H1 (cell line): ENCODE results near the gene PALD1. TPM values are rescaled to one million over a fixed set of nuclear protein-coding genes. Genes with fewer than 3 reads are reported as not detected.

Experiments used
- CTCF ChIA-PET: fragments of 300-600 bp; sonication (Branson Sonifier 250); formaldehyde crosslinking; loops from one replicate; lab custom pipeline; 2021; ENCODE audit not compliant: partially characterized antibody; lab: Charles Lee
- POLR2A ChIA-PET: fragments of 300-600 bp; sonication (Branson Sonifier 250); formaldehyde crosslinking; loops from one replicate; lab custom pipeline; 2021; ENCODE audit warnings: inconsistent platforms; ENCODE audit not compliant: partially characterized antibody; lab: Charles Lee
- DNase-seq, 2 experiments: peaks; one replicate each; pipeline versions ENCODE4 v3.0.0 to v3.0.0-alpha.2; 2010 to 2022; ENCODE audit warnings: low spot score in 2 of 2, low read depth in 1 of 2, mixed read lengths in 1 of 2
- FAIRE-seq: peaks from 2 replicates; lab custom pipeline; 2011; peaks lifted over from hg19 to GRCh38; lab: Jason Lieb, UNC
- H2AFZ ChIP-seq: 2 replicates; pipeline ENCODE4 v1.8.1; 2012; ENCODE audit warnings: low read length, inconsistent platforms
- H2AK5ac ChIP-seq: 2 replicates; pipeline ENCODE4 v1.6.1; 2013; ENCODE audit warnings: low read depth, low read length
- H2BK120ac ChIP-seq: replicated peaks from 2 replicates; pipeline ENCODE3; 2013; ENCODE audit warnings: low read depth, low read length, inconsistent platforms
- H2BK12ac ChIP-seq: 2 replicates; pipeline ENCODE4 v1.6.1; 2013; ENCODE audit warnings: low read depth, low read length
- H2BK15ac ChIP-seq: 2 replicates; pipeline ENCODE4 v1.6.1; 2013; ENCODE audit warnings: low read length
- H2BK20ac ChIP-seq: 2 replicates; pipeline ENCODE4 v1.6.1; 2013; ENCODE audit warnings: low read length
- H2BK5ac ChIP-seq: 2 replicates; pipeline ENCODE4 v1.6.1; 2013; ENCODE audit warnings: low read depth, low read length
- H3K14ac ChIP-seq: 2 replicates; pipeline ENCODE4 v1.6.1; 2013; ENCODE audit warnings: inconsistent platforms; ENCODE audit not compliant: insufficient read length
- H3K18ac ChIP-seq: 2 replicates; pipeline ENCODE4 v1.6.1; 2013; ENCODE audit warnings: low read length; ENCODE audit errors: extremely low read depth
- H3K23ac ChIP-seq: 2 replicates; pipeline ENCODE4 v1.6.1; 2013; ENCODE audit warnings: inconsistent platforms; ENCODE audit not compliant: insufficient read length
- H3K23me2 ChIP-seq: 2 replicates; pipeline ENCODE4 v1.6.1; 2013; ENCODE audit warnings: low read depth, low read length
- H3K27ac ChIP-seq: 2 replicates; pipeline ENCODE4 v1.6.1; 2011; ENCODE audit warnings: low read depth, low read length, inconsistent platforms
- H3K27me3 ChIP-seq, 4 experiments: replicated peaks in 1 of 4; 1 replicate in 1 of 4; 2 replicates in 3 of 4; pipeline versions ENCODE4 v1.6.1 to v1.8.1; 2011 to 2013; ENCODE audit warnings: low read length in 3 of 4, mild to moderate bottlenecking in 3 of 4, inconsistent platforms in 2 of 4, mixed read lengths in 2 of 4, moderate library complexity in 1 of 4; ENCODE audit not compliant: control insufficient read depth in 3 of 4, insufficient read depth in 3 of 4; ENCODE audit errors: extremely low read depth in 1 of 4
- H3K36me3 ChIP-seq, 4 experiments: 2 replicates each; pipeline versions ENCODE4 v1.6.1 to v1.8.1; 2011 to 2013; ENCODE audit warnings: mild to moderate bottlenecking in 4 of 4, low read length in 3 of 4, moderate library complexity in 2 of 4, control low read depth in 1 of 4, inconsistent platforms in 1 of 4; ENCODE audit not compliant: insufficient read depth in 4 of 4, control insufficient read depth in 2 of 4
- H3K4ac ChIP-seq: replicated peaks from 2 replicates; pipeline ENCODE3; 2013; ENCODE audit warnings: low read length, low read depth, mixed read lengths, inconsistent platforms; ENCODE audit not compliant: insufficient read length
- H3K4me1 ChIP-seq, 4 experiments: replicated peaks in 1 of 4; 1 replicate in 1 of 4; 2 replicates in 3 of 4; pipeline versions ENCODE4 v1.6.1 to v1.8.1; 2011 to 2013; ENCODE audit warnings: low read length in 3 of 4, inconsistent platforms in 2 of 4, mixed read lengths in 1 of 4; ENCODE audit not compliant: insufficient read depth in 4 of 4, control insufficient read depth in 3 of 4
- H3K4me2 ChIP-seq, 2 experiments: 2 replicates each; pipeline versions ENCODE4 v1.6.1 to v1.8.1; 2011 to 2013; ENCODE audit warnings: low read depth in 2 of 2, low read length in 2 of 2, control low read depth in 1 of 2, inconsistent platforms in 1 of 2, mild to moderate bottlenecking in 1 of 2; ENCODE audit not compliant: insufficient read depth in 1 of 2
- H3K4me3 ChIP-seq, 4 experiments: fragments of 200-600, 300-600 bp in 1 of 4; sonication (generic), shearing (Covaris generic), sonication (Bioruptor Twin) in 1 of 4; 2 replicates each; pipeline versions ENCODE4 v1.5.1 to v1.8.1; 2011 to 2016; ENCODE audit warnings: low read length in 4 of 4, low read depth in 3 of 4, control low read depth in 2 of 4, inconsistent platforms in 2 of 4, mild to moderate bottlenecking in 2 of 4, mixed read lengths in 1 of 4, moderate library complexity in 1 of 4; ENCODE audit not compliant: insufficient read depth in 2 of 4; ENCODE audit errors: extremely low read depth in 1 of 4
- H3K56ac ChIP-seq: replicated peaks from 2 replicates; pipeline ENCODE3; 2013; ENCODE audit warnings: low read depth, mild to moderate bottlenecking, mixed read lengths, low read length, inconsistent platforms; ENCODE audit not compliant: insufficient read length
- H3K79me1 ChIP-seq: 2 replicates; pipeline ENCODE4 v1.6.1; 2013; ENCODE audit warnings: low read depth, low read length, control low read depth
- H3K79me2 ChIP-seq, 2 experiments: 2 replicates each; pipeline versions ENCODE4 v1.6.1 to v1.8.1; 2012 to 2013; ENCODE audit warnings: low read length in 2 of 2, mild to moderate bottlenecking in 2 of 2, inconsistent platforms in 1 of 2; ENCODE audit not compliant: insufficient read depth in 2 of 2, control insufficient read depth in 1 of 2
- H3K9ac ChIP-seq, 4 experiments: replicated peaks in 1 of 4; 1 replicate in 1 of 4; 2 replicates in 3 of 4; pipeline versions ENCODE4 v1.6.1 to v1.8.1; 2011 to 2013; ENCODE audit warnings: low read depth in 3 of 4, low read length in 3 of 4, control low read depth in 2 of 4, mild to moderate bottlenecking in 2 of 4, moderate library complexity in 2 of 4, inconsistent platforms in 1 of 4; ENCODE audit errors: extremely low read depth in 1 of 4
- H3K9me3 ChIP-seq, 2 experiments: 2 replicates each; pipeline versions ENCODE4 v1.6.1 to v1.8.1; 2012 to 2013; ENCODE audit warnings: mild to moderate bottlenecking in 2 of 2, moderate library complexity in 2 of 2, control low read depth in 1 of 2, inconsistent platforms in 1 of 2, low read depth in 1 of 2, low read length in 1 of 2, mixed read lengths in 1 of 2; ENCODE audit not compliant: insufficient read depth in 2 of 2
- H4K20me1 ChIP-seq, 2 experiments: replicated peaks in 1 of 2; 2 replicates each; pipeline versions ENCODE3 to v1.8.1; 2011 to 2013; ENCODE audit warnings: inconsistent platforms in 2 of 2, low read length in 2 of 2, mild to moderate bottlenecking in 1 of 2; ENCODE audit not compliant: insufficient read depth in 2 of 2, control insufficient read depth in 1 of 2
- H4K5ac ChIP-seq: 2 replicates; pipeline ENCODE4 v1.6.1; 2013; ENCODE audit warnings: low read length, low read depth, mixed read lengths, inconsistent platforms; ENCODE audit not compliant: insufficient read length
- H4K8ac ChIP-seq: 2 replicates; pipeline ENCODE4 v1.8.0; 2013; ENCODE audit warnings: mild to moderate bottlenecking, moderate library complexity, low read length, inconsistent platforms; ENCODE audit not compliant: insufficient read depth; ENCODE audit errors: extremely low read depth
- H4K91ac ChIP-seq: replicated peaks from 2 replicates; pipeline ENCODE3; 2013; ENCODE audit warnings: low read length, mixed read lengths, inconsistent platforms; ENCODE audit not compliant: insufficient read length
- PHF8 ChIP-seq: fragments of 200-600 bp; sonication (generic); conservative IDR thresholded peaks from 2 replicates; pipeline ENCODE4 v1.7.1; 2012; ENCODE audit warnings: low read depth, mild to moderate bottlenecking, inconsistent platforms, low read length, moderate library complexity
- SIN3A ChIP-seq, 2 experiments: IDR thresholded peaks in 1 of 2; conservative IDR thresholded peaks in 1 of 2; 2 replicates each; pipeline ENCODE4 v1.6.1; 2011 to 2012; ENCODE audit warnings: low read length in 2 of 2, improper control_type of control experiment in 1 of 2, low read depth in 1 of 2, mild to moderate bottlenecking in 1 of 2
- USF2 ChIP-seq: IDR thresholded peaks from 2 replicates; pipeline ENCODE4 v1.6.1; 2011; ENCODE audit warnings: low read length, improper control_type of control experiment
- WGBS, 2 experiments: shearing (Covaris generic) in 1 of 2; methylation state at CpG; one replicate each; pipeline versions ENCODE4 v1.1.6 to v1.1.7; 2013 to 2015; ENCODE audit warnings: low lambda C conversion rate in 2 of 2, mixed read lengths in 2 of 2, inconsistent platforms in 1 of 2, low coverage in 1 of 2, missing lambda C conversion rate in 1 of 2; ENCODE audit not compliant: insufficient replicate concordance in 2 of 2, insufficient coverage in 1 of 2, insufficient read length in 1 of 2; ENCODE audit errors: extremely low coverage in 1 of 2, missing lambda C conversion rate in 1 of 2; 5-methylcytosine and 5-hydroxymethylcytosine counted together
- polyA plus RNA-seq, 7 experiments: library from polyadenylated mRNA; depleted of rRNA in 3 of 7; stranded (reverse) in 5 of 7; unstranded in 2 of 7; fragments of >200 nt in 5 of 7; fragments of 200-250 nt in 2 of 7; gene quantifications; 1 replicate in 5 of 7; 2 replicates in 1 of 7; 4 replicates in 1 of 7; pipeline versions ENCODE4 v1.2.1 to v1.2.3, GENCODE V29; 2011 to 2013; ENCODE audit warnings: missing spikeins in 2 of 7, mixed read lengths in 2 of 7
- total RNA-seq: library from RNA; stranded (reverse); fragmentation: NEBNext Ultra II Directional; extraction: Animal tissue kit (Norgen Biotek cat#: 25700); gene quantifications from 2 replicates; pipeline ENCODE4 v1.2.1, GENCODE V29; 2021

The PALD1 gene
- total and polyA plus RNA-seq, 2 of the 8 experiments (the other 6 are each of a cell fraction or from before 2014, with no cell fraction given), result 13.3 to 32.8 TPM

DNA sequence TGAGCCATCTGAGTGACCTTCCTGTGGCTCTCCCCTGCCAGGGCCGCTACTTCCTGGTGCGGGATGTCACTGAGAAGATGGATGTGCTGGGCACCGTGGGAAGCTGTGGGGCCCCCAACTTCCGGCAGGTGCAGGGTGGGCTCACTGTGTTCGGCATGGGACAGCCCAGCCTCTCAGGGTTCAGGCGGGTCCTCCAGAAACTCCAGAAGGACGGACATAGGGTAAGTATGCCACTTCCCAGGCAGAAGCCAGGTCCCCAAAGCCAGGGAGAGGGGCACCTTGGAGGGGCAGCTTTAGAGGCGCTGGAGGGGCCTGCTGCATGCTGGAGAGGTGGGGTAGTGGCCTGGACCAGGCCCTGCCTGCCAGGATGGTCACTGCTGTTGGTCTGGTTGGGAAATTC is 51.3 kb downstream of the PALD1 start:
- H2AFZ ChIP-seq, result no peak overlapping the region
- no peak for DNase-seq

More for the DNA sequence above, 51.3 kb downstream of the PALD1 start:
- CTCF ChIA-PET, result interaction anchor here (0.8 to 26.8 kb wide), 8 partner anchors 9 to 64 kb away, joined by 3 to 908 read pairs (median 4); partner anchors contain the start of gene PALD1
- no peaks in the 10 kb centered on the region for H3K79me2 ChIP-seq
- H2AK5ac ChIP-seq, result no peak overlapping the region
- no peak overlapping the region for H3K4me3 ChIP-seq
- no peak overlapping the region; the same call in 1 of the 2 replicates for H4K8ac ChIP-seq
- no peak overlapping the region for H2BK120ac ChIP-seq
- H3K9ac ChIP-seq, result no peak overlapping the region
- H3K4me1 ChIP-seq, result no peaks in the 10 kb centered on the region
- no peak for FAIRE-seq
- H2BK5ac ChIP-seq, result no peak overlapping the region
- no peaks in the 10 kb centered on the region for H3K27me3 ChIP-seq
- no peak for TF ChIP-seq PHF8
- TF ChIP-seq USF2, result no peak
- no peak for TF ChIP-seq SIN3A (conservative IDR thresholded peaks at IDR 0.05 in 1 of 2, IDR thresholded peaks at IDR 0.05 in 1 of 2; ENCODE audit: low read depth in 1 of 2, low read length in 2 of 2)
- no peak overlapping the region for H2BK12ac ChIP-seq
- no peak overlapping the region for H3K4ac ChIP-seq
- POLR2A ChIA-PET, result interaction anchor here (0.9 to 1.4 kb wide), 3 partner anchors 9 to 118 kb away, joined by 3 to 4 read pairs (median 3); no protein-coding TSS in a partner anchor
- H4K20me1 ChIP-seq, result peaks cover 0 to 3% of the 10 kb centered on the region in 2 experiments
- no peak overlapping the region for H4K5ac ChIP-seq
- no peak overlapping the region for H3K4me2 ChIP-seq
- H3K18ac ChIP-seq, result no peak overlapping the region
- no peak overlapping the region for H3K27ac ChIP-seq
- no peak overlapping the region for H2BK15ac ChIP-seq
- H3K14ac ChIP-seq, result no peak overlapping the region
- H3K79me1 ChIP-seq, result no peaks in the 10 kb centered on the region
- no peak overlapping the region for H3K23ac ChIP-seq
- H4K91ac ChIP-seq, result no peak overlapping the region
- H3K56ac ChIP-seq, result no peak overlapping the region
- 89% methylated on average over 8 of the region's 8 CpGs; no CpG with 5 or more reads in 1 of the 2 experiments for WGBS, 2 experiments
- H3K23me2 ChIP-seq, result no peaks in the 10 kb centered on the region
- no peaks in the 10 kb centered on the region; a peak in 1 of 8 replicates for H3K36me3 ChIP-seq
- no peak overlapping the region for H2BK20ac ChIP-seq
- no peaks in the 10 kb centered on the region for H3K9me3 ChIP-seq
